Measurements from ENCODE around the gene MLLT10. TPM values are rescaled to one million over a fixed set of nuclear protein-coding genes. Genes with fewer than 3 reads are reported as not detected.

MLLT10 gene
- total RNA-seq, 1 experiment from 2014 or later: 45.2 TPM

- RAD21 ChIA-PET (ENCODE audit: low non-redundant PET in 1 of 2, low total read pairs in 2 of 2, uncharacterized antibody in 2 of 2, unreplicated experiment in 2 of 2): no interaction called here
- ATAC-seq (no peak), DNase-seq (ENCODE audit: low read depth, low spot score) (no peak)
- intact Hi-C loops (cut with micrococcal nuclease): no loop called here
- Histone ChIP-seq H3K79me2 (ENCODE audit: insufficient read depth, low read length) (0 out of 2 replicates have a peak, but pooled peaks cover 11% of the 10 kb centered on the region), H3K27ac (ENCODE audit: low read depth, low read length) (no peak overlapping the region), H2AFZ (ENCODE audit: low read depth, low read length, poor library complexity, severe bottlenecking) (no peak overlapping the region), H3K4me1 (ENCODE audit: control insufficient read depth in 1 of 2, insufficient read depth in 2 of 2, low read length in 2 of 2) (peaks cover 23 to 35% of the 10 kb centered on the region in 2 experiments), H3K4me2 (ENCODE audit: low read length) (no peak overlapping the region), H4K20me1 (ENCODE audit: insufficient read depth) (peaks cover 9% of the 10 kb centered on the region; the same call in 1 of the 2 replicates), H3K9ac (ENCODE audit: low read length) (no peak overlapping the region), H3K4me3 (replicated peaks in 1 of 2; ENCODE audit: low read depth in 1 of 2, low read length in 2 of 2) (no peak overlapping the region), H3K27me3 (ENCODE audit: insufficient read depth, low read length) (no peaks in the 10 kb centered on the region), H3K9me3 (ENCODE audit: control insufficient read depth in 1 of 2, insufficient read depth in 1 of 2, low read depth in 1 of 2, low read length in 2 of 2) (no peaks in the 10 kb centered on the region), H3K9me2 (ENCODE audit: insufficient read depth) (no peaks in the 10 kb centered on the region), H3K36me3 (ENCODE audit: control insufficient read depth in 1 of 2, insufficient read depth in 2 of 2, low read length in 2 of 2) (peaks cover under 1 to 11% of the 10 kb centered on the region in 2 experiments; a peak in 1 of 4 replicates)
- TF ChIP-seq RAD21 (IDR thresholded peaks at IDR 0.05; ENCODE audit: low read depth) (no peak), CEBPB (IDR thresholded peaks at IDR 0.05; ENCODE audit: low read depth) (no peak), FOSL1 (IDR thresholded peaks at IDR 0.05; ENCODE audit: low read depth) (no peak), MAX (IDR thresholded peaks at IDR 0.05) (no peak), EZH2 (IDR thresholded peaks at IDR 0.05) (no peak)
- TF ChIP-seq, protein P1, sequence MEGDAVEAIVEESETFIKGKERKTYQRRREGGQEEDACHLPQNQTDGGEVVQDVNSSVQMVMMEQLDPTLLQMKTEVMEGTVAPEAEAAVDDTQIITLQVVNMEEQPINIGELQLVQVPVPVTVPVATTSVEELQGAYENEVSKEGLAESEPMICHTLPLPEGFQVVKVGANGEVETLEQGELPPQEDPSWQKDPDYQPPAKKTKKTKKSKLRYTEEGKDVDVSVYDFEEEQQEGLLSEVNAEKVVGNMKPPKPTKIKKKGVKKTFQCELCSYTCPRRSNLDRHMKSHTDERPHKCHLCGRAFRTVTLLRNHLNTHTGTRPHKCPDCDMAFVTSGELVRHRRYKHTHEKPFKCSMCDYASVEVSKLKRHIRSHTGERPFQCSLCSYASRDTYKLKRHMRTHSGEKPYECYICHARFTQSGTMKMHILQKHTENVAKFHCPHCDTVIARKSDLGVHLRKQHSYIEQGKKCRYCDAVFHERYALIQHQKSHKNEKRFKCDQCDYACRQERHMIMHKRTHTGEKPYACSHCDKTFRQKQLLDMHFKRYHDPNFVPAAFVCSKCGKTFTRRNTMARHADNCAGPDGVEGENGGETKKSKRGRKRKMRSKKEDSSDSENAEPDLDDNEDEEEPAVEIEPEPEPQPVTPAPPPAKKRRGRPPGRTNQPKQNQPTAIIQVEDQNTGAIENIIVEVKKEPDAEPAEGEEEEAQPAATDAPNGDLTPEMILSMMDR (IDR thresholded peaks at IDR 0.05 in 2 of 3, conservative IDR thresholded peaks at IDR 0.05 in 1 of 3; ENCODE audit: borderline replicate concordance in 1 of 3, insufficient read depth in 1 of 3, low read depth in 2 of 3, low read length in 2 of 3): no peak
- CTCF ChIA-PET: no interaction called here
- POLR2A ChIA-PET: no interaction called here
- no TSS peak for BruUV-seq (replicated peaks)
Observed at GRCh38 chr10:21728618-21729017, 194.6 kb downstream of the MLLT10 start.
